GM13977 (cell line): Measurements from ENCODE around the gene INSC.

ENCODE experiments used
- DNase-seq: peaks from one replicate; pipeline ENCODE4 v3.0.0; 2012; ENCODE audit warnings: low spot score
- CTCF ChIP-seq: IDR thresholded peaks from 2 replicates; pipeline ENCODE4 v1.5.1; 2012; ENCODE audit warnings: mild to moderate bottlenecking, control low read depth; ENCODE audit not compliant: insufficient read depth; ENCODE audit errors: extremely low read depth, missing control alignments
- in situ Hi-C: fragments of 300-500 bp; cut with MboI; formaldehyde crosslinking; loops from one replicate; pipeline ENCODE4 v1.12.0; 2022; ENCODE audit warnings: low sequenced_read_pairs, low pct_unique_long_range_greater_than_20kb, mixed read lengths, inconsistent platforms; ENCODE audit not compliant: unreplicated experiment

INSC gene

DNA sequence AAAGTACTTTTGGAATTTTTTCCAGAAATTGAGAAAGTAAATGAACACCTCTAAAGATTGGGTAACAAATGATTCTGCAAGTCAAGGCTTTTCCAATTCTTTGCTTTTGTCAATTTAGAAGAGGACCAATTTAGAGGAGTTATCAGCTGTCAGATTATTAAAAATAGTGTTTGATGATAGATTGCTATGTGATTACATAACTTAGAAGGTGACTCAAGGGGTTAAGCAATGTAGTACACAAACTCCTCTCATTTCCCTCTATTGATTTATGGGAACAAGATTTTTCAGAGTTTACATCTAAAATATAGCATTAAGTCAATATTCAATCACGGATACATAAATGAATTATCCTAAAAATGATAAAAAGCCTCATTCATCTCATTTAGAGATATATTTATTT, 70.3 kb downstream of the INSC start:
- no peak for TF ChIP-seq CTCF
- in situ Hi-C loops = loop anchor here (25.0 kb wide), 1 partner anchor 273 kb away; no protein-coding TSS in a partner anchor
- no peak for DNase-seq

DNA sequence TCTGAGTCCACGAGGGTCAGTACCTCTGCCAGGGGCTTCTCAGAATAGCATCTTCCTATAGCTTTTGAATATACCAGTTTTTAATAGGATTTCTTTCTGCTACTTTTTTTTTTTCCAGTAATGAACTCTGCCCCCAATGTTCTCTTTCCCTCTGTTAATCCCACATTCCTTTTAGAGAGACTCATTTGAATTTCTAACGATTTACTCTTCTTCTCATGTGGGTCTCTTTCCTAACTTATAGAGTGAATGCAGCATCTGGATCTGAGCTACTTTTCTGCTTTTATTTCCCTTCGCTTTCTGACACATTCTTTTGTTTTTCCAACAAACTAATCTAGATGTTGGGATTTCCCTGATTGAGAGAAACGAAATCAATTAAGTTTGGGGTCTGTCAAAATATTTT, 71.4 kb downstream of the INSC start:
- no peak for DNase-seq
- TF ChIP-seq CTCF = no peak
- in situ Hi-C loops = loop anchor here (25.0 kb wide), 1 partner anchor 274 kb away; no protein-coding TSS in a partner anchor

GRCh38 chr11:15189189-15189588, 74.5 kb downstream of the INSC start:
- no peak for TF ChIP-seq CTCF
- no peak for DNase-seq

DNA sequence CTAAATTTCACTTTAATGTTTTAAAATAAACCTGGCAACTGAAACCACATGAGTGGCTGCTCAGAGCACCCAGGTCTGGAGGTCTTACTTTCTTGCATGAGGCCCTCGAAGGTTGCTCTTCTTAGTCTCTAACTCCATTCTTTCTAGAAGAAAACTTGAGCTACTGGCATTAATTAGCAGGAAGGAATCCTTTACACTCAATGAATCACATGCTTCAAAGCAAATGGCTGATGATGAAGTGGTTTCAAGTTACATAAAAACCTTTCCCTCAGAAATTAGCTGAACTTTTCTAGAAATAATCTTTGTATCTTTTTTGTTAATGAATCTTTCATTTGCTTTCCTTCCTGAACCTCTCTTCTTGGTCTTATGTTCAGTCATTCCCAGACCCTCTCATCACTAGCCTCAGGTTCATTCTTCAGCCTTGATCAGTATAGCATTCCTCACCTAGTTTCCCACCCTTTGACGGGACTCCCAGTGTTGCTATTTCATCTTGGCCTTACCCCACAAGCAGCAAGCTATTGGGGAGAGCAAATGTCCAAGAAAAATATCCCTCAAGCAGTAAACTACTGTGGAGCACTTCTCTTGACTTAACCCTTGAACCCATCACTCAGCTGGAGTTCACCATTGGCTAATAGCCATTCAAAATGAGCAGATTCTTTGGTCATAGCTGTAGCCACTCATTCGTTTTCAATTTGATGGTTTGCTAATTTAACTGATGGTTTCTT, 75.1 kb downstream of the INSC start:
- DNase-seq = no peak
- in situ Hi-C loops = loop anchor here (25.0 kb wide), 1 partner anchor 278 kb away; no protein-coding TSS in a partner anchor
- no peak for TF ChIP-seq CTCF

More at GRCh38 chr11:15189189-15189588, 74.5 kb downstream of the INSC start:
- in situ Hi-C loops = loop anchor here (25.0 kb wide), 1 partner anchor 277 kb away; no protein-coding TSS in a partner anchor

DNA sequence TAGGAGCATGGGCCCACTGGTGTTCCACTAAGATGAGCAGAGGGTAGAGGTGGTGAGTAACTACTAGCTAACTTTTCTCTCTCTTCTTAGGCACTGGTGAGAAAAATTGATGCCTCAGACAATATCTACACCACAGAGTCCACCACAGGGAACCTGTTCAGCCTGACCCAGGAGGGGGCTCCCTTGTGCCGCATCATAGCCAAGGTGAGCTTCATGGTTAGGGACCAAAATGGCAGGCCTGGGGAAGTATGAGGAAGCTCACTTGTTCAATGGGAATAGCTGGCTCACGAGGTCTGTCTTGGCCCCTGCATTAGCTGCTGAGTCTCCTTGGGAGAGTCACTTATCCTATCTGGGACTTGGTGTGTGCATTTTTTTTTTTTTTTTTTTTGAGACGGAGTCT, 75.9 kb downstream of the INSC start:
- DNase-seq = no peak
- in situ Hi-C loops = loop anchor here (25.0 kb wide), 1 partner anchor 278 kb away; no protein-coding TSS in a partner anchor
- no peak for TF ChIP-seq CTCF

DNA sequence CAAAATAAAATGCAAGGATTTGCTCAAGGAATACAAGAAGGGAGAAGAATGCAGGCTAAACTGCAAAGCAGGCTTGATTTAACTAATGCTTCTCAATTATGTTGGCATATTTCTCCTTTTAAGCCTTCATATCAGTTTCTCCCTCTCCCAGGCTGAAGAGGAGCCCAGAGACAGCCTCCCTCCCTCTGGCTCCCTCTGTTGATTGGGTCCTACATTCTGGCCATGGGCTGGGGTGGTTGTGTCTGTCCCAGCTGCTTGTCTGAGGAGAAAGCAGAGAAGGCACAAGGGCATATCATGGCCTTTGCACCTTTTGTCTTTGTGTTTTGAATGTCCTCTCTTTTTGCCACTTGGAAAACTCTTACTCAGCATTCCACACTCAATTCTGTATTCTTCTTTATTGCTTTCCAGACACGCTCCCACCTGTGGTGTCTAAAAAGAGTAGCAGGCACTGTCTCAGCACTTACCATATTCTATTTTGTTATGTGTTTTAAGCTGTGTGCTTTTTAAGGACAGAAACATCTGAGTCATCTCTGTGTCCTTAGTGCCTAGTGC, 77.4 kb downstream of the INSC start:
- TF ChIP-seq CTCF = no peak
- in situ Hi-C loops = loop anchor here (25.0 kb wide), 1 partner anchor 280 kb away; no protein-coding TSS in a partner anchor
- DNase-seq = no peak
